Astrocyte of the spinal cord (primary cell): Measurements from ENCODE around the gene STX16.
A peak's percentile ranks its signal among the peaks of the same experiment; 100 is the strongest.

Experiments
- DNase-seq: peaks from one replicate; pipeline ENCODE4 v3.0.0; 2011; ENCODE audit warnings: low read depth, low spot score
- H3K4me3 ChIP-seq: 2 replicates; pipeline ENCODE4 v1.5.1; 2011; ENCODE audit warnings: low read depth, mild to moderate bottlenecking, low read length, moderate library complexity
- in situ Hi-C: cut with HindIII; loops from 2 replicates; pipeline ENCODE4 v1.10.0; 2017; ENCODE audit warnings: low sequenced_read_pairs
- TF ChIP-seq, protein P1 (sequence below): IDR thresholded peaks from 2 replicates; pipeline ENCODE4 v1.5.1; 2012; ENCODE audit warnings: low read depth, mild to moderate bottlenecking, low read length, inconsistent platforms

The STX16 gene

DNA sequence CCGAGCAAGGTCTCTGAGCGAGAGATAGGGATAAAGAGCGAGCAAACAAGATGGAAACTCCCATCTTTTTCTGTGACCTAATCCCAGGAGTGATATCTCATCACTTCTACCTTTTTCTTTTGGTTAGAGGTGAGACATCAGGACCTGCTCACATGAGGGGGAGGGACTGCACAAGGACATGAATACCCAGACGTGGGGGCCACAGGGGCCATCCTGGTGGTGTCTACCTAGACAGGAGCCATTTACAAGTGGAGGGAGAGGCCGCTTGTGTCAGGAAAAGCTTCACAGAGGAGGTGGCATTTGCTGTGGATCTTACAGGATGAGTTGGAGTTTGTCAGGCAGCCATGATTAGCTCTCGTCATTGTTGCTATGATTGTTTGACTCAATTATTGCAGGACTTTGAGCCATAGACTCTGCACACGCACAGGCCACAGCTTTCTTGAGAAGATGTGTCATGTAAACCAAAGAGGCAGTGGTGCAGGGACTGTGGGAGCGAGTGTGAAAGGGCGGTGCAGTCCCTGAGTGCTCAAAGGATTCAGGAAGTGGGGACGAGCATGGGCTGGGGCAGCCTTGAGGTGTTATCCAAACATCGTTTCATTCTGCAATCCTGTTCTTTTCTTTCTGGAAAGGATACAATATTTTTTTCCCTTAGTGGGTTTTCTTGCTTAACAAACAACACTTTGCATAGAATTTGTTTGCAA is 49.2 kb downstream of the STX16 start:
- no peak overlapping the region for H3K4me3 ChIP-seq
- in situ Hi-C loops, result no loop called here
- TF ChIP-seq, protein P1, sequence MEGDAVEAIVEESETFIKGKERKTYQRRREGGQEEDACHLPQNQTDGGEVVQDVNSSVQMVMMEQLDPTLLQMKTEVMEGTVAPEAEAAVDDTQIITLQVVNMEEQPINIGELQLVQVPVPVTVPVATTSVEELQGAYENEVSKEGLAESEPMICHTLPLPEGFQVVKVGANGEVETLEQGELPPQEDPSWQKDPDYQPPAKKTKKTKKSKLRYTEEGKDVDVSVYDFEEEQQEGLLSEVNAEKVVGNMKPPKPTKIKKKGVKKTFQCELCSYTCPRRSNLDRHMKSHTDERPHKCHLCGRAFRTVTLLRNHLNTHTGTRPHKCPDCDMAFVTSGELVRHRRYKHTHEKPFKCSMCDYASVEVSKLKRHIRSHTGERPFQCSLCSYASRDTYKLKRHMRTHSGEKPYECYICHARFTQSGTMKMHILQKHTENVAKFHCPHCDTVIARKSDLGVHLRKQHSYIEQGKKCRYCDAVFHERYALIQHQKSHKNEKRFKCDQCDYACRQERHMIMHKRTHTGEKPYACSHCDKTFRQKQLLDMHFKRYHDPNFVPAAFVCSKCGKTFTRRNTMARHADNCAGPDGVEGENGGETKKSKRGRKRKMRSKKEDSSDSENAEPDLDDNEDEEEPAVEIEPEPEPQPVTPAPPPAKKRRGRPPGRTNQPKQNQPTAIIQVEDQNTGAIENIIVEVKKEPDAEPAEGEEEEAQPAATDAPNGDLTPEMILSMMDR, result no peak
- DNase-seq, result no peak

DNA sequence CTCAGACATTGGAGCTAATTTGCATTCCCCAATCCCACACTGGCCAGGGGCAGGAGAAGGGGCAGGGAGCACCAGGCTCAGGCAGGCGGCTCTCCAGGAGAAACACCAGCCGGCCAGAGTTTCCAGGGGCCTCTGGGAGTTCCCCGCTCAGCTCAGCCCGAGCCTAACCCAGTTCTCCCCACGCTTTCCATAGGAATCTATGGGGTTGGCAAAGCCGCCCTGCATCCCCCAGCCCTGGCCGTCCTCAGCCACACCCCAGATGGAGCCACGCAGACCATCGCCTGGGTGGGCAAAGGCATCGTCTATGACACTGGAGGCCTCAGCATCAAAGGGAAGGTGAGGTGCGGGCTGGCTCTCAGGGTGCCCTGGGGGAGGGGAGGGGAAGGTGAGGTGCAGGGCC is 49.7 kb downstream of the STX16 start:
- in situ Hi-C loops, result no loop called here

DNA sequence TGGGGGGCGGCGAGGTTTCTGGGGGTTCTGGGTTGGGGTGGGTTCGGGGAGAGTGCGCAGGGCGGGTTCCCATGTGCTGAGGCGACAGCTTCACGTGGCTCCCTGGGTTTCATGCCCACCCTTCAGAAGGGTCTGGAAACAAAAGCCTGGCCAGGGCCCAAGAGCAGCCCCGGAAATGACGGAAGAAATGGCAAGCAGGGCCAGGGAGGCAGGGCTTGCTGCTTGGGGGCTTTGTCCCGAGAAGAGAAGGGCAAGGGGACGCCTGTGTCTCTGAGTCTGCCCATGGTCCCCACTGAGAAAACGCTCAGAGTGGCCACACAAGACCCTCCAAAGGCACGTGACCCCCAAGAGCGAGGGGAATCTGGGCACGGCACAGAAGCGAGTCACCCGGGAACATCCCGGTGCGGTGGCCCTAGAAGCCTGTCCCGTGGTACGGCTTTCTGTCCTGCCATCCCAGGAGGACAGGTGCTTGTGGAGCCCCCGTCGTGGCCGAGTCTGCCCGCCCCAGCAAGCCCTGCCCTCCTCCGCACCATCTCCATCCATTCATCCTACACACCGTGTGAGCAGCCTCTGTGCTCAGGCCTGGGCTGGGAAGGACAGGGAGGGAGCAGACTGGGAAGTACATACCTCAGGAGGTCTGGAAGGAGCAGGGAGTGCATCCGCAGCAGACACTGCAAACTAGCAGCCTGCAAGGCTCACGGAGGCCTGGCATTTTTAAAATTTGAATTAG is 50.5 kb downstream of the STX16 start:
- no peak for DNase-seq
- in situ Hi-C loops, result no loop called here
- TF ChIP-seq, protein P1, result no peak
- H3K4me3 ChIP-seq, result no peak overlapping the region

More for the DNA sequence above, 49.7 kb downstream of the STX16 start:
- H3K4me3 ChIP-seq, result no peak overlapping the region
- DNase-seq, result no peak
- TF ChIP-seq, protein P1, result no peak

DNA sequence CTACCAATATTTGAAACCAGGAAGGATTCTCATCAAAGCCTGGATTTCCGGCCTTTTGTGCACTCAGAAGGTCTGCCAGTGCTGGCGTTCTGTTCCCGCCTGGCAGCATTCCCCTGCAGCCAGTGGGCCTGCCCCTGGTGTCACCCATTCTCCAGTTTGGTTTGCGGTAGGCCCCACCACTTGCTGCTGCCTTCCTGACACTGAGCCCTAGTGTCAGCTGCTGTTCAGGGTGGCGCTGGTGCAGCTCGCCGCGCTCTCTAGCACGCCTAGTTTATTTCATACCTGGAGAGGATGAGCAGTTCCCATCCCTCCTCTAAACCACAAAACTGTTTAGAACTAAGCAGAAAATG is 51.1 kb downstream of the STX16 start:
- in situ Hi-C loops, result no loop called here

DNA sequence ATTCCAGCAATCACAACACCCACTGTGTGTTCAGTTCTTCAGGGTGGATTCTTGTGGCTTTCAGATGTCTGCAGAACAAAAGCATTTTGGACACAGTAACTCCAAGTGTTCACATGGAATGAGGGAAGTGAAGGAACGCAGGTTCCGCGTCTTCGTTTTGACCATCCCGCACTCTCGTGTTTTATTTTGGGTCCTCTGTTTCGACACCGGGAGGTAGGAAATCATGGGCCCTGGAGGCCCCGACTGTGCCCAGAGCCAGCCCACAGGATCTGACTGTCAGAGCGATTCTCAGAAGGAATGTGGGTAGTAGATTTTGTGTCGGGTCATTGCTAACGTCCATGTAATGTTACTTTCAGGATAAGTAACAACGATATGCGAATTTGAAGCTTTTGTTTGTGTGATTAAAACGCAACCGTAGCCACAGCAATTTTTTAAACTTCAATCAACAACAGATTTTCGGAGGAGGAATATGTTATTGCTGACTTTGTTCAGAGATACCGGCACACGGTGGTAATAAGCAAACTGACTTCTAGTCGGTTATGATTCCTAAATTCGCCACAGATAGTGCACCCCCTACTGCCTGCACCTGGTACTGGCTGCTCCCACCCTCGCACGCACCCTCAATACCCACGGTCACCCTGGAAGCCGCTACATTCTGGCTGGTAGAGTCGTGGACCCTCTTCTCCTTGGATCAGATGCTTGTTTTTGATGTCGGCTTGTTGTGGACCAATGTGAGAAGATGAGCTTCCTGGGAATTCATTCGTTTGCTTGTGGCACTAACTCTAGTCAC is 52.0 kb downstream of the STX16 start:
- no peak for DNase-seq
- in situ Hi-C loops, result no loop called here
- TF ChIP-seq, protein P1, result peak; percentile 35
- H3K4me3 ChIP-seq, result no peak overlapping the region

More for the DNA sequence above, 51.1 kb downstream of the STX16 start:
- H3K4me3 ChIP-seq, result no peak overlapping the region
- no peak for DNase-seq
- TF ChIP-seq, protein P1, result no peak

DNA sequence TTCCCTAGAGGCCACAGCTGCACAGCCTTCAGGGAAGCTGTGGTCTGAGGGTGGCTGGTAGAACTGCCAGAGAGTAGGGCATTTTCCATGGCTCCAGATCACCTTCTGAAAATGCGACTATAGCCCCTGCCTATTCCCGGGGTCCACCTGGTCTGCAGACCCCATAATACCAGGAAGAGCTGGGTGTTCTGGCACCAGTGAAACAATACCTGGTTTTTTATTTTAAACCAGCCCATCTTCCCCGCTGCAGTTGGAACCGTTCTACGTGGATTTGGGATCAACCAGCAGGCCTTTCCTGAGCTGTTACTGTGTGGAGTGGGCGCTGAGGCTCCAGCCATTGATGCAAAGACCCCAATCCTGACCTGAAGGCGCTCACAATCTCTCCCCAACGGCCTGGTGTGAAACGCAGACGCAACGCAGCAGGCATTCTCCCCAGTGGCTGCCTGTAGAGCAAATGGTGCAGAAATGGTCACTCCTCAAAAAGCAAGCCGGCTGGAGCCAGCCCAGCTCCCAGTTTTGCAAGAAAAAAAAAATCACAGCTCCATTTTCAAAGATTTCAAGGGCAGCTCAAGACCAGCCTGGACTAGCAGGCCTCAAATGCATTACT is 52.8 kb downstream of the STX16 start:
- TF ChIP-seq, protein P1, result no peak

More for the DNA sequence above, 52.8 kb downstream of the STX16 start:
- H3K4me3 ChIP-seq, result no peak overlapping the region
- DNase-seq, result no peak
- in situ Hi-C loops, result no loop called here
